Measurements from ENCODE around the gene ZCCHC17. TPM values are rescaled to one million over a fixed set of nuclear protein-coding genes. Genes with fewer than 3 reads are reported as not detected.

Gene ZCCHC17
- total RNA-seq, 1 experiment from 2014 or later: 30.2 TPM

- no peaks in the 10 kb centered on the region for H3F3A ChIP-seq (ENCODE audit: low read length, unreplicated experiment)
- H3K4me3 ChIP-seq (ENCODE audit: low read length): no peak overlapping the region
- H2AFZ ChIP-seq (ENCODE audit: low read length): no peak overlapping the region
- ChIA-PET CTCF (no interaction called here), POLR2A (ENCODE audit: unreplicated experiment) (no interaction called here)
- DNase-seq (no peak), ATAC-seq (no peak)
- peaks cover 10% of the 10 kb centered on the region for H3K36me3 ChIP-seq (ENCODE audit: low read depth, low read length)
- no peak overlapping the region for H3K27ac ChIP-seq (ENCODE audit: low read length)
- no peaks in the 10 kb centered on the region for H3K4me1 ChIP-seq (ENCODE audit: insufficient read depth, low read length)
- no peak for TF ChIP-seq EZH2 (IDR thresholded peaks at IDR 0.05; ENCODE audit: low read length, unreplicated experiment)
- no peak for TF ChIP-seq EZH2phosphoT487 (IDR thresholded peaks at IDR 0.05; ENCODE audit: borderline replicate concordance, low read length)
- intact Hi-C loops (cut with micrococcal nuclease): no loop called here
- no peaks in the 10 kb centered on the region for H3K9me3 ChIP-seq (ENCODE audit: low read length)
- H3K9me2 ChIP-seq (replicated peaks; ENCODE audit: low read length): no peaks in the 10 kb centered on the region
- BruUV-seq (replicated peaks): no TSS peak
- no peaks in the 10 kb centered on the region for H4K20me1 ChIP-seq (ENCODE audit: low read length)
- no peaks in the 10 kb centered on the region for H3K79me2 ChIP-seq (ENCODE audit: low read length)
- H3K9ac ChIP-seq (ENCODE audit: low read length): no peak overlapping the region
- H3K27me3 ChIP-seq (ENCODE audit: low read length): no peaks in the 10 kb centered on the region
- H3K4me2 ChIP-seq (ENCODE audit: low read length): no peak overlapping the region
These were observed 64.8 kb downstream of the ZCCHC17 start for GRCh38 chr1:31361607-31362006.

- POLR2A ChIA-PET (ENCODE audit: unreplicated experiment): no interaction called here
These were observed 65.2 kb downstream of the ZCCHC17 start for GRCh38 chr1:31362032-31362431.

GRCh38 chr1:31364561-31365250 is 67.9 kb downstream of the ZCCHC17 start:
- DNase-seq: no peak
- H2AFZ ChIP-seq (ENCODE audit: low read length): no peak overlapping the region
- H3K9ac ChIP-seq (ENCODE audit: low read length): no peak overlapping the region
- TF ChIP-seq CTCF (conservative IDR thresholded peaks at IDR 0.05; ENCODE audit: low read depth, low read length) (no peak), EZH2 (IDR thresholded peaks at IDR 0.05; ENCODE audit: low read length, unreplicated experiment) (no peak), EZH2phosphoT487 (IDR thresholded peaks at IDR 0.05; ENCODE audit: borderline replicate concordance, low read length) (no peak)
- no peaks in the 10 kb centered on the region for H3K4me1 ChIP-seq (ENCODE audit: insufficient read depth, low read length)
- no peak overlapping the region for H3K4me2 ChIP-seq (ENCODE audit: low read length)
- no peaks in the 10 kb centered on the region for H3K79me2 ChIP-seq (ENCODE audit: low read length)
- BruUV-seq (replicated peaks): no TSS peak
- no peaks in the 10 kb centered on the region for H3K9me2 ChIP-seq (replicated peaks; ENCODE audit: low read length)
- H3K27ac ChIP-seq (ENCODE audit: low read length): no peak overlapping the region
- CTCF ChIA-PET: no interaction called here
- no peak overlapping the region for H3K4me3 ChIP-seq (ENCODE audit: low read length)
- no peaks in the 10 kb centered on the region for H3K27me3 ChIP-seq (ENCODE audit: low read length)
- H4K20me1 ChIP-seq (ENCODE audit: low read length): no peaks in the 10 kb centered on the region
- POLR2A ChIA-PET (ENCODE audit: unreplicated experiment): interaction anchor here (0.6 kb wide), 1 partner anchor 381 kb away, joined by 4 read pairs; no protein-coding TSS in a partner anchor
- peaks cover 10% of the 10 kb centered on the region for H3K36me3 ChIP-seq (ENCODE audit: low read depth, low read length)
- H3F3A ChIP-seq (ENCODE audit: low read length, unreplicated experiment): no peaks in the 10 kb centered on the region
- no peaks in the 10 kb centered on the region for H3K9me3 ChIP-seq (ENCODE audit: low read length)
- intact Hi-C loops (cut with micrococcal nuclease): no loop called here
- ATAC-seq: no peak

More at GRCh38 chr1:31362032-31362431, 65.2 kb downstream of the ZCCHC17 start:
- Histone ChIP-seq H3K27me3 (ENCODE audit: low read length) (no peaks in the 10 kb centered on the region), H4K20me1 (ENCODE audit: low read length) (no peaks in the 10 kb centered on the region), H3K27ac (ENCODE audit: low read length) (no peak overlapping the region), H3K36me3 (ENCODE audit: low read depth, low read length) (peaks cover 10% of the 10 kb centered on the region), H3K9me2 (replicated peaks; ENCODE audit: low read length) (no peaks in the 10 kb centered on the region), H3K79me2 (ENCODE audit: low read length) (no peaks in the 10 kb centered on the region), H2AFZ (ENCODE audit: low read length) (no peak overlapping the region), H3K4me1 (ENCODE audit: insufficient read depth, low read length) (no peaks in the 10 kb centered on the region), H3K9ac (ENCODE audit: low read length) (no peak overlapping the region), H3K4me3 (ENCODE audit: low read length) (no peak overlapping the region), H3K4me2 (ENCODE audit: low read length) (no peak overlapping the region), H3F3A (ENCODE audit: low read length, unreplicated experiment) (no peaks in the 10 kb centered on the region), H3K9me3 (ENCODE audit: low read length) (no peaks in the 10 kb centered on the region)
- ATAC-seq: no peak
- CTCF ChIA-PET: no interaction called here
- no peak for DNase-seq
- BruUV-seq (replicated peaks): no TSS peak
- TF ChIP-seq EZH2 (IDR thresholded peaks at IDR 0.05; ENCODE audit: low read length, unreplicated experiment) (no peak), CTCF (conservative IDR thresholded peaks at IDR 0.05; ENCODE audit: low read depth, low read length) (no peak), EZH2phosphoT487 (IDR thresholded peaks at IDR 0.05; ENCODE audit: borderline replicate concordance, low read length) (no peak)
- intact Hi-C loops (cut with micrococcal nuclease): no loop called here

Data from PC-3 (cell line).